NOMO-1 (cell line): ENCODE data around the gene ACOT11.
"Not testable (repeated sequence)": the region's sequence is repeated elsewhere in the genome, so short reads cannot be mapped to it uniquely, and the experiment has no call there.

Source experiments
- DNase-seq, 2 experiments: peaks; one replicate each; lab custom pipeline; 2025; ENCODE audit not compliant: unreplicated experiment in 2 of 2; lab: John Stamatoyannopoulos, UW

Gene ACOT11

GRCh38 chr1:54606990-54607325 is 58.9 kb downstream of the ACOT11 start:
- no peak for DNase-seq

- DNase-seq, result no peak
Measured at GRCh38 chr1:54607821-54608565, 60.0 kb downstream of the ACOT11 start.

GRCh38 chr1:54608566-54609230 is 60.7 kb downstream of the ACOT11 start:
- DNase-seq, result no peak

GRCh38 chr1:54609301-54609921 is 61.4 kb downstream of the ACOT11 start:
- no peak for DNase-seq

GRCh38 chr1:54610048-54610447 is 62.0 kb downstream of the ACOT11 start:
- no peak for DNase-seq

- DNase-seq, result no peak
Measured at GRCh38 chr1:54610601-54611580, 62.9 kb downstream of the ACOT11 start.

- DNase-seq, result no peak
Measured at GRCh38 chr1:54611621-54612020, 63.6 kb downstream of the ACOT11 start.

- no peak for DNase-seq
Measured at GRCh38 chr1:54614024-54614423, 66.0 kb downstream of the ACOT11 start.

GRCh38 chr1:54614563-54614962 is 66.5 kb downstream of the ACOT11 start:
- DNase-seq, result no peak

GRCh38 chr1:54615531-54616279 is 67.7 kb downstream of the ACOT11 start:
- peak; percentile 34 to 54 for DNase-seq

- DNase-seq, result no peak
Measured at GRCh38 chr1:54619749-54620148, 71.7 kb downstream of the ACOT11 start.

- DNase-seq, result no peak
Measured at GRCh38 chr1:54623216-54624007, 75.4 kb downstream of the ACOT11 start, which contains the start of gene FAM151A. FAM151A (minus strand) TSS chr1:54623525; CDS start chr1:54623395, 130 bp downstream.

GRCh38 chr1:54624466-54625464 is 76.7 kb downstream of the ACOT11 start:
- DNase-seq, result no peak

GRCh38 chr1:54627196-54627595 is 79.2 kb downstream of the ACOT11 start:
- DNase-seq, result no peak

GRCh38 chr1:54635804-54636203 is 87.8 kb downstream of the ACOT11 start:
- DNase-seq, result not testable (repeated sequence)

- DNase-seq, result not testable (repeated sequence)
Measured at GRCh38 chr1:54636461-54637446, 88.7 kb downstream of the ACOT11 start.

- DNase-seq, result no peak
Measured at GRCh38 chr1:54640361-54640760, 92.3 kb downstream of the ACOT11 start.
